GM18499 (cell line): Measurements from ENCODE around the gene PANK1.
"Not testable (repeated sequence)": the region's sequence is repeated elsewhere in the genome, so short reads cannot be mapped to it uniquely, and the experiment has no call there.

Experiments
- ATAC-seq: cut with Tn5 transposase; IDR thresholded peaks from one replicate; pipeline ENCODE4 v1.9.1; 2021; ENCODE audit warnings: moderate number of reproducible peaks; ENCODE audit not compliant: insufficient read depth, unreplicated experiment

PANK1 gene

GRCh38 chr10:89622151-89622550, 22.9 kb downstream of the PANK1 start:
- ATAC-seq, result no peak

GRCh38 chr10:89621438-89621837, 23.6 kb downstream of the PANK1 start:
- ATAC-seq, result no peak

- ATAC-seq, result not testable (repeated sequence)
Observed at GRCh38 chr10:89620296-89620695, 24.7 kb downstream of the PANK1 start.

GRCh38 chr10:89615824-89616223, 29.2 kb downstream of the PANK1 start:
- no peak for ATAC-seq

GRCh38 chr10:89615112-89615511, 29.9 kb downstream of the PANK1 start:
- no peak for ATAC-seq

GRCh38 chr10:89613582-89613981, 31.5 kb downstream of the PANK1 start:
- no peak for ATAC-seq

- no peak for ATAC-seq
Observed at GRCh38 chr10:89611282-89611681, 33.8 kb downstream of the PANK1 start.

GRCh38 chr10:89609833-89610346, 35.2 kb downstream of the PANK1 start:
- peak; percentile 60 for ATAC-seq

GRCh38 chr10:89604200-89604599, 40.8 kb downstream of the PANK1 start:
- ATAC-seq, result no peak

- ATAC-seq, result no peak
Observed at GRCh38 chr10:89602919-89603318, 42.1 kb downstream of the PANK1 start.

GRCh38 chr10:89601728-89602361, 43.2 kb downstream of the PANK1 start:
- no peak for ATAC-seq

GRCh38 chr10:89600041-89600440, 45.0 kb downstream of the PANK1 start:
- no peak for ATAC-seq

- ATAC-seq, result no peak
Observed at GRCh38 chr10:89593043-89593442, 52.0 kb downstream of the PANK1 start.

- ATAC-seq, result no peak
Observed at GRCh38 chr10:89592539-89592938, 52.5 kb downstream of the PANK1 start.

- ATAC-seq, result no peak
Observed at GRCh38 chr10:89591796-89592271, 53.2 kb downstream of the PANK1 start.

GRCh38 chr10:89591111-89591795, 53.8 kb downstream of the PANK1 start:
- no peak for ATAC-seq

GRCh38 chr10:89590326-89590725, 54.7 kb downstream of the PANK1 start:
- no peak for ATAC-seq

GRCh38 chr10:89589101-89589720, 55.8 kb downstream of the PANK1 start:
- no peak for ATAC-seq

GRCh38 chr10:89588671-89589070, 56.4 kb downstream of the PANK1 start:
- ATAC-seq, result no peak

- no peak for ATAC-seq
Observed at GRCh38 chr10:89582022-89582421, 63.0 kb downstream of the PANK1 start.

GRCh38 chr10:89580243-89580642, 64.8 kb downstream of the PANK1 start:
- ATAC-seq, result no peak
